Measurements from ENCODE around the gene MTCL1. TPM values are rescaled to one million over a fixed set of nuclear protein-coding genes. Genes with fewer than 3 reads are reported as not detected.

Gene MTCL1
- polyA plus RNA-seq, 1 experiment = 56.6 TPM

GRCh38 chr18:8860845-8861642, 155.7 kb downstream of the MTCL1 start:
- no peaks in the 10 kb centered on the region for H3K27me3 ChIP-seq (ENCODE audit: control insufficient read depth, insufficient read depth, low read length)
- no peak overlapping the region for H3K4me3 ChIP-seq (ENCODE audit: low read depth, low read length)
- peaks cover 7% of the 10 kb centered on the region; the same call in 1 of the 2 replicates for H3K9me3 ChIP-seq (ENCODE audit: control insufficient read depth, insufficient read depth, low read length)
- CTCF ChIA-PET = no interaction called here
- POLR2A ChIA-PET = no interaction called here
- DNase-seq (ENCODE audit: low read depth, low spot score) = no peak
- no peak overlapping the region for H3K27ac ChIP-seq (ENCODE audit: low read depth, low read length)
- no peak for TF ChIP-seq CTCF (IDR thresholded peaks at IDR 0.05; ENCODE audit: low read depth, low read length)

GRCh38 chr18:8863427-8863826, 158.1 kb downstream of the MTCL1 start:
- no peak for TF ChIP-seq CTCF (IDR thresholded peaks at IDR 0.05; ENCODE audit: low read depth, low read length)
- no peaks in the 10 kb centered on the region for H3K9me3 ChIP-seq (ENCODE audit: control insufficient read depth, insufficient read depth, low read length)
- POLR2A ChIA-PET = no interaction called here
- DNase-seq (ENCODE audit: low read depth, low spot score) = no peak
- H3K27me3 ChIP-seq (ENCODE audit: control insufficient read depth, insufficient read depth, low read length) = no peaks in the 10 kb centered on the region
- CTCF ChIA-PET = no interaction called here
- H3K4me3 ChIP-seq (ENCODE audit: low read depth, low read length) = no peak overlapping the region
- no peak overlapping the region for H3K27ac ChIP-seq (ENCODE audit: low read depth, low read length)

- POLR2A ChIA-PET = no interaction called here
- H3K4me3 ChIP-seq (ENCODE audit: low read depth, low read length) = no peak overlapping the region
Measured at GRCh38 chr18:8865934-8866333, 160.6 kb downstream of the MTCL1 start.

GRCh38 chr18:8866679-8867078, 161.3 kb downstream of the MTCL1 start:
- Histone ChIP-seq H3K27ac (ENCODE audit: low read depth, low read length) (no peak overlapping the region), H3K27me3 (ENCODE audit: control insufficient read depth, insufficient read depth, low read length) (no peaks in the 10 kb centered on the region), H3K4me3 (ENCODE audit: low read depth, low read length) (no peak overlapping the region), H3K9me3 (ENCODE audit: control insufficient read depth, insufficient read depth, low read length) (no peaks in the 10 kb centered on the region)
- DNase-seq (ENCODE audit: low read depth, low spot score) = no peak
- POLR2A ChIA-PET = no interaction called here
- CTCF ChIA-PET = no interaction called here
- TF ChIP-seq CTCF (IDR thresholded peaks at IDR 0.05; ENCODE audit: low read depth, low read length) = no peak

More at GRCh38 chr18:8865934-8866333, 160.6 kb downstream of the MTCL1 start:
- H3K27me3 ChIP-seq (ENCODE audit: control insufficient read depth, insufficient read depth, low read length) = no peaks in the 10 kb centered on the region
- no peak for TF ChIP-seq CTCF (IDR thresholded peaks at IDR 0.05; ENCODE audit: low read depth, low read length)
- CTCF ChIA-PET = no interaction called here
- no peaks in the 10 kb centered on the region for H3K9me3 ChIP-seq (ENCODE audit: control insufficient read depth, insufficient read depth, low read length)
- no peak for DNase-seq (ENCODE audit: low read depth, low spot score)
- H3K27ac ChIP-seq (ENCODE audit: low read depth, low read length) = no peak overlapping the region

- TF ChIP-seq CTCF (IDR thresholded peaks at IDR 0.05; ENCODE audit: low read depth, low read length) = no peak
- H3K27ac ChIP-seq (ENCODE audit: low read depth, low read length) = no peak overlapping the region
- no peaks in the 10 kb centered on the region for H3K9me3 ChIP-seq (ENCODE audit: control insufficient read depth, insufficient read depth, low read length)
- no peak overlapping the region for H3K4me3 ChIP-seq (ENCODE audit: low read depth, low read length)
- ChIA-PET POLR2A (no interaction called here), CTCF (interaction anchor here (1.0 kb wide), 1 partner anchor 18 kb away, joined by 3 read pairs; no protein-coding TSS in a partner anchor)
- DNase-seq (ENCODE audit: low read depth, low spot score) = no peak
- no peaks in the 10 kb centered on the region for H3K27me3 ChIP-seq (ENCODE audit: control insufficient read depth, insufficient read depth, low read length)
Measured at GRCh38 chr18:8868276-8868675, 162.9 kb downstream of the MTCL1 start.

Data from AG04450 (cell line).